OCI-LY3 (cell line): Measurements from ENCODE around the gene RNU1-1.
"Not testable (repeated sequence)": the region's sequence is repeated elsewhere in the genome, so short reads cannot be mapped to it uniquely, and the experiment has no call there.

Experiments
- H2AFZ ChIP-seq: fragments of 200-600, 300-600 bp; shearing (Covaris generic); 2 replicates; pipeline ENCODE4 v1.6.0; 2014; ENCODE audit warnings: antibody characterized with exemption, low read depth, low read length
- H3K27ac ChIP-seq: fragments of 200-600, 300-600 bp; sonication (generic); 2 replicates; pipeline ENCODE4 v1.5.1; 2014; ENCODE audit warnings: mild to moderate bottlenecking, low read length, moderate library complexity, mixed read lengths
- H3K27me3 ChIP-seq: fragments of 200-600, 300-600 bp; sonication (generic); 2 replicates; pipeline ENCODE4 v1.6.1; 2014; ENCODE audit warnings: low read depth, low read length, mixed read lengths
- H3K36me3 ChIP-seq: fragments of 200-600, 300-600 bp; sonication (generic); replicated peaks from 2 replicates; pipeline ENCODE3; 2014; ENCODE audit warnings: low read depth, low read length, mixed read lengths
- H3K4me1 ChIP-seq: fragments of 300-600, 200-600 bp; sonication (generic); 2 replicates; pipeline ENCODE4 v1.6.1; 2014; ENCODE audit warnings: low read length, mixed read lengths
- H3K4me2 ChIP-seq: fragments of 200-600, 300-600 bp; sonication (generic); 2 replicates; pipeline ENCODE4 v1.6.1; 2014; ENCODE audit warnings: low read length, mixed read lengths
- H3K4me3 ChIP-seq: fragments of 300-600, 200-600 bp; sonication (generic); 2 replicates; pipeline ENCODE4 v1.5.1; 2014; ENCODE audit warnings: antibody characterized with exemption, mild to moderate bottlenecking, low read length, moderate library complexity
- H3K79me2 ChIP-seq: fragments of 300-600, 200-600 bp; shearing (Covaris generic); 2 replicates; pipeline ENCODE4 v1.6.1; 2014; ENCODE audit warnings: mild to moderate bottlenecking, low read length, mixed read lengths
- H3K9ac ChIP-seq: fragments of 300-600, 200-600 bp; shearing (Covaris generic); 2 replicates; pipeline ENCODE4 v1.6.0; 2014; ENCODE audit warnings: mild to moderate bottlenecking, low read length, moderate library complexity
- H3K9me3 ChIP-seq: fragments of 200-600, 300-600 bp; shearing (Covaris generic); 2 replicates; pipeline ENCODE4 v1.6.1; 2014; ENCODE audit warnings: low read length, mixed read lengths; ENCODE audit not compliant: insufficient read depth
- H4K20me1 ChIP-seq: fragments of 200-600, 300-600 bp; sonication (generic); 2 replicates; pipeline ENCODE4 v1.6.1; 2016; ENCODE audit warnings: low read length, mixed read lengths; ENCODE audit not compliant: insufficient read depth
- CTCF ChIP-seq: fragments of 200-600, 300-600 bp; sonication (generic); IDR thresholded peaks from 2 replicates; pipeline ENCODE4 v1.5.1; 2014; ENCODE audit warnings: antibody characterized with exemption, low read length, low read depth
- EZH2phosphoT487 ChIP-seq: fragments of 200-600 bp; shearing (Covaris generic); IDR thresholded peaks from 2 replicates; pipeline ENCODE4 v1.6.1; 2018; ENCODE audit warnings: antibody characterized with exemption, mixed run types, low read depth

Gene RNU1-1

GRCh38 chr1:16528338-16528737 is 14.3 kb upstream of the RNU1-1 start:
- H3K4me1 ChIP-seq, result not testable (repeated sequence)

GRCh38 chr1:16525769-16526168 is 11.7 kb upstream of the RNU1-1 start:
- H3K9me3 ChIP-seq, H2AFZ ChIP-seq, H3K27ac ChIP-seq, H3K9ac ChIP-seq, H3K4me3 ChIP-seq, H4K20me1 ChIP-seq, H3K36me3 ChIP-seq, H3K79me2 ChIP-seq, H3K4me1 ChIP-seq, H3K4me2 ChIP-seq, H3K27me3 ChIP-seq: not testable (repeated sequence)

More at GRCh38 chr1:16528338-16528737, 14.3 kb upstream of the RNU1-1 start:
- not testable (repeated sequence) for H2AFZ ChIP-seq, H3K27me3 ChIP-seq, H3K27ac ChIP-seq, H3K9me3 ChIP-seq, H3K79me2 ChIP-seq, H3K4me2 ChIP-seq, H3K4me3 ChIP-seq, H3K36me3 ChIP-seq, H4K20me1 ChIP-seq, H3K9ac ChIP-seq

- not testable (repeated sequence) for H3K4me1 ChIP-seq, H4K20me1 ChIP-seq, H2AFZ ChIP-seq, H3K79me2 ChIP-seq, H3K4me2 ChIP-seq, H3K27me3 ChIP-seq, H3K9me3 ChIP-seq, H3K36me3 ChIP-seq, H3K4me3 ChIP-seq, H3K9ac ChIP-seq, H3K27ac ChIP-seq
These were observed 7.6 kb upstream of the RNU1-1 start for GRCh38 chr1:16521679-16522078.

DNA sequence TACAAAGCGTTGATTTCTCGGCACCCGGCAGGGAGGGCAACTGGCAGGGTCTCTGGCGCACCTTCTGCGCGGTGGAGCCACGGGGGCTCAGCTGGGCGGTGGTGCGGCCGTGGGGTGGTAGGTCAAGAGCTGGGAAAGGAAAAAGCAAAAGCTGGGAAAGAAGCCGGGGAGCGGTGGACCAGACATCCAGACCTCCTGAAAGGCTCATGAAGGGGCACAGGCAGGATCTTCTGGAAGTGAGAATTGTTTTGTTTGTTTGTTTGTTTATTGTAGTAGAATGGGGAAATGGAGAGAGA is 7.2 kb upstream of the RNU1-1 start:
- Histone ChIP-seq H3K27me3 (no peaks in the 10 kb centered on the region), H3K4me3 (no peak overlapping the region), H3K4me2 (no peak overlapping the region)

DNA sequence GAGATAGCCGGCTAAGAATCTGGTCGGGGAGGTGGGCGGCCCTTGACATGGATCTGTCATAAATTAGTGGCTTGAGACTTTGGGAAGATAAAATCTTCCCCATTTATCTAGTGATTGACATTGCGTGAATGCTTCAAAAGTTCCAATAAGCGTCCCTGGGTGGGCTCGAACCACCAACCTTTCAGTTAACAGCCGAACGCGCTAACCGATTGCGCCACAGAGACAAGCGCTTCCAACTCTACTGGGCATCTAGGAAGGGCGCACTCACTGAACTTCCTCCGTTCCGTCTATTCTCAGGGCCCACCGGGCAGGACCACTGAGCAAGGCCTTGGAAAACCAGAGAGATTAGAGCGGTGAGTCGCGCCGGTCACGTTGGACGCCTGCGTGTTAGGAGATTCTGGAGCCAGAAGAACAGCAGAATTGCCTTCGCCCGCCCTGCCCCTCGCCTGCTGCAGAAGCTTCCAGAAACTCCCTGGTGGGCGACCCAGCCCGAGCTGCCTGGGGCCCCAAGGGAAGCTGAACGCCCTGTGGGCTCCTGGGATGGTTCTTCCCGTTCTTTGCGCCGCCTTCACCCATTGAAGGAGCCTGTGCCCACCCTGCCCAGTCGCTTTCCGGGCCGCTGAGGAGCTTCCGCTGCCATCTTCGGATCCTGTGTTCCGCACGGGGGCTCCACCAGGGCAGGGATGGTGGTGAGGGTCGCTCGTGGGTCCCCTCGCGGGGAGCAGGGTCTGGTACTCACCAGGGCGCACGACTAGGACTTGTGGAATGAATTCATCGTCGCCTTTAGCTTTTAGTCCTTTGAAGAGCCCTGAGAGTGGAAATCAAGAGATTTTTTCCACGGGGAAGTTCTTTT is 6.6 kb upstream of the RNU1-1 start:
- not testable (repeated sequence) for H3K36me3 ChIP-seq, H3K79me2 ChIP-seq, H3K4me1 ChIP-seq, H3K4me3 ChIP-seq, H4K20me1 ChIP-seq, H3K27me3 ChIP-seq, H3K9me3 ChIP-seq, H3K4me2 ChIP-seq, H3K27ac ChIP-seq, H3K9ac ChIP-seq, H2AFZ ChIP-seq

More for the DNA sequence above, 7.2 kb upstream of the RNU1-1 start:
- Histone ChIP-seq H3K9ac (no peak overlapping the region), H3K4me1 (no peaks in the 10 kb centered on the region), H3K27ac (no peak overlapping the region), H4K20me1 (no peaks in the 10 kb centered on the region), H3K79me2 (no peaks in the 10 kb centered on the region), H2AFZ (no peak overlapping the region), H3K36me3 (no peaks in the 10 kb centered on the region), H3K9me3 (no peaks in the 10 kb centered on the region)
- TF ChIP-seq CTCF (no peak), EZH2phosphoT487 (no peak)

DNA sequence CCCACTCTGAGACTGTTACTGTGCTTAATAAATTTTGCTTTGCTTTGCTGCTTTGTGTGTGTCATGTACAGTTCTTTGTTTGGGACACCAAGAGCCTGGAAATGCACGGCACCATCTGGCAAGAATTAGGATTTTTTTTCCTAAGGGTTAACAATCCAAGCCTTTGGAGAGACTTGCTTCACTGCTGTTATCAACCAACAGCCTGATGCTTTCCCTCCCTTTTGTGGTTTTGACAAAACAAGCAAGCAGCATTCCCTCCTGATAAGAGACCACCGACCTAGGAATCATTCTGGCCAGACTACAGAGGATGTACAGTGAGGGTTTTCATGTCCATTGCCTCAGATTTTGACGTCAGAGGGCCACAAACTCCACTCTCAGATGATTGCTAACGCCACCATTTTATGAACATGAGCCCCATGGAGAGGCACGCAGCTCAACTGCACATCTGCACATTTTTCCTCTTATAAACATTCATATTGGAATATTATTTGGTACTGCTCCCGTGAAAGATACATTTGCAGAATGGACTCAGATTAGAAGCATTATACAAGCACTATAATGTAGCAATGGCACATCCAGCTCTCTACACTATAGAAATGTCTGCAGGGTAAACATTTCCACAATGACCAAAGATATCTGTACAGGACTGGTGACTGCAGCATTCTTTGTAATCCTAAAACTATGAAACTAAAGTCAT is 5.3 kb upstream of the RNU1-1 start:
- not testable (repeated sequence) for H3K9ac ChIP-seq, H4K20me1 ChIP-seq, H2AFZ ChIP-seq, H3K36me3 ChIP-seq, H3K4me2 ChIP-seq, H3K27me3 ChIP-seq, H3K4me3 ChIP-seq, H3K27ac ChIP-seq, H3K9me3 ChIP-seq, H3K4me1 ChIP-seq, H3K79me2 ChIP-seq

GRCh38 chr1:16518913-16519254 is 4.8 kb upstream of the RNU1-1 start:
- H3K27ac ChIP-seq, H4K20me1 ChIP-seq, H3K79me2 ChIP-seq: not testable (repeated sequence)

GRCh38 chr1:16516694-16517410 is 2.8 kb upstream of the RNU1-1 start:
- not testable (repeated sequence) for H3K79me2 ChIP-seq, H3K36me3 ChIP-seq, H2AFZ ChIP-seq, H3K27me3 ChIP-seq, H3K4me3 ChIP-seq, H3K4me2 ChIP-seq, H3K4me1 ChIP-seq, H3K27ac ChIP-seq, H3K9me3 ChIP-seq, H4K20me1 ChIP-seq, H3K9ac ChIP-seq

More at GRCh38 chr1:16518913-16519254, 4.8 kb upstream of the RNU1-1 start:
- not testable (repeated sequence) for H3K4me3 ChIP-seq, H3K9me3 ChIP-seq, H2AFZ ChIP-seq, H3K4me1 ChIP-seq, H3K4me2 ChIP-seq, H3K9ac ChIP-seq, H3K36me3 ChIP-seq, H3K27me3 ChIP-seq
